ENCODE measurements around the gene STIM2. TPM values are rescaled to one million over a fixed set of nuclear protein-coding genes. Genes with fewer than 3 reads are reported as not detected.

STIM2 gene
- total RNA-seq, 2 donors from 2014 or later, result 23.2 to 24.5 TPM

GRCh38 chr4:26996745-26997144 is 136.1 kb downstream of the STIM2 start:
- H3K9ac ChIP-seq (ENCODE audit: extremely low read depth, low read length, poor library complexity, severe bottlenecking), result no peak overlapping the region
- DNase-seq, result no peak
- no peak for TF ChIP-seq CTCF (conservative IDR thresholded peaks at IDR 0.05)
- Mint-ChIP-seq H3K27me3 (ENCODE audit: insufficient read depth) (no peaks in the 10 kb centered on the region), H3K9me3 (no peaks in the 10 kb centered on the region), H3K27ac (no peak overlapping the region), H3K4me1 (peaks cover 2% of the 10 kb centered on the region), H3K36me3 (ENCODE audit: low read depth) (peaks cover 2% of the 10 kb centered on the region), H3K4me3 (no peak overlapping the region)
- no peak overlapping the region for H3K27ac ChIP-seq (ENCODE audit: low read depth, low read length)
- no peak overlapping the region for H3K4me3 ChIP-seq (ENCODE audit: low read length)
- H3K27me3 ChIP-seq (ENCODE audit: control insufficient read depth, insufficient read depth, low read length, poor library complexity, severe bottlenecking), result no peaks in the 10 kb centered on the region
- H3K36me3 ChIP-seq (ENCODE audit: control insufficient read depth, insufficient read depth, low read length), result no peaks in the 10 kb centered on the region
- H3K9me3 ChIP-seq (ENCODE audit: control insufficient read depth, low read length), result no peaks in the 10 kb centered on the region
- H3K4me1 ChIP-seq (ENCODE audit: control insufficient read depth, insufficient read depth, low read length), result no peaks in the 10 kb centered on the region

- no peak for TF ChIP-seq CTCF (conservative IDR thresholded peaks at IDR 0.05)
- Mint-ChIP-seq H3K4me1 (peaks cover 2% of the 10 kb centered on the region), H3K9me3 (no peaks in the 10 kb centered on the region), H3K27ac (no peak overlapping the region), H3K4me3 (no peak overlapping the region), H3K36me3 (ENCODE audit: low read depth) (peaks cover 2% of the 10 kb centered on the region), H3K27me3 (ENCODE audit: insufficient read depth) (no peaks in the 10 kb centered on the region)
- no peaks in the 10 kb centered on the region for H3K36me3 ChIP-seq (ENCODE audit: control insufficient read depth, insufficient read depth, low read length)
- no peaks in the 10 kb centered on the region for H3K27me3 ChIP-seq (ENCODE audit: control insufficient read depth, insufficient read depth, low read length, poor library complexity, severe bottlenecking)
- H3K27ac ChIP-seq (ENCODE audit: low read depth, low read length), result no peak overlapping the region
- H3K4me1 ChIP-seq (ENCODE audit: control insufficient read depth, insufficient read depth, low read length), result no peaks in the 10 kb centered on the region
- no peak overlapping the region for H3K4me3 ChIP-seq (ENCODE audit: low read length)
- no peaks in the 10 kb centered on the region for H3K9me3 ChIP-seq (ENCODE audit: control insufficient read depth, low read length)
- DNase-seq, result no peak
- H3K9ac ChIP-seq (ENCODE audit: extremely low read depth, low read length, poor library complexity, severe bottlenecking), result no peak overlapping the region
Observed at GRCh38 chr4:26999689-27000088, 139.0 kb downstream of the STIM2 start.

GRCh38 chr4:27000122-27000521 is 139.5 kb downstream of the STIM2 start:
- H3K9ac ChIP-seq (ENCODE audit: extremely low read depth, low read length, poor library complexity, severe bottlenecking), result no peak overlapping the region
- H3K4me1 ChIP-seq (ENCODE audit: control insufficient read depth, insufficient read depth, low read length), result no peaks in the 10 kb centered on the region
- no peak for TF ChIP-seq CTCF (conservative IDR thresholded peaks at IDR 0.05)
- H3K27ac ChIP-seq (ENCODE audit: low read depth, low read length), result no peak overlapping the region
- Mint-ChIP-seq H3K36me3 (ENCODE audit: low read depth) (peaks cover 2% of the 10 kb centered on the region), H3K27me3 (ENCODE audit: insufficient read depth) (no peaks in the 10 kb centered on the region), H3K27ac (no peak overlapping the region), H3K9me3 (no peaks in the 10 kb centered on the region), H3K4me1 (peaks cover 2% of the 10 kb centered on the region), H3K4me3 (no peak overlapping the region)
- H3K9me3 ChIP-seq (ENCODE audit: control insufficient read depth, low read length), result no peaks in the 10 kb centered on the region
- no peak for DNase-seq
- no peaks in the 10 kb centered on the region for H3K36me3 ChIP-seq (ENCODE audit: control insufficient read depth, insufficient read depth, low read length)
- H3K27me3 ChIP-seq (ENCODE audit: control insufficient read depth, insufficient read depth, low read length, poor library complexity, severe bottlenecking), result no peaks in the 10 kb centered on the region
- no peak overlapping the region for H3K4me3 ChIP-seq (ENCODE audit: low read length)
- WGBS, 2 experiments (ENCODE audit: insufficient coverage in 1 of 2, insufficient read length in 1 of 2), result 100% methylated on average over 2 of the region's 2 CpGs; no CpG with 5 or more reads in 1 of the 2 experiments
